Stimulated activated CD4-positive, alpha-beta T cell treated with anti-CD3 and anti-CD28 coated beads, TNF-alpha, amount 100 ng/mL, for 1 hour (primary cell): ENCODE measurements around the gene PACRG.

Experiments used
- DNase-seq, 3 donors: peaks; one replicate each; pipeline ENCODE4 v3.0.0-alpha.2; 2020; ENCODE audit warnings: low read depth in 3 of 3, low spot score in 1 of 3

The PACRG gene

GRCh38 chr6:163324688-163325389 is 597.1 kb downstream of the PACRG start:
- DNase-seq, result no peak

- no peak for DNase-seq
Measured at GRCh38 chr6:163325390-163325784, 597.6 kb downstream of the PACRG start.

GRCh38 chr6:163327165-163327880 is 599.5 kb downstream of the PACRG start:
- no peak for DNase-seq

GRCh38 chr6:163327921-163328320 is 600.1 kb downstream of the PACRG start:
- DNase-seq, result no peak

- DNase-seq, result no peak
Measured at GRCh38 chr6:163328411-163328810, 600.6 kb downstream of the PACRG start.

GRCh38 chr6:163329991-163330390 is 602.2 kb downstream of the PACRG start:
- no peak for DNase-seq

- no peak for DNase-seq
Measured at GRCh38 chr6:163331245-163331644, 603.5 kb downstream of the PACRG start.

GRCh38 chr6:163332575-163332974 is 604.8 kb downstream of the PACRG start:
- DNase-seq, result no peak

- DNase-seq, result no peak
Measured at GRCh38 chr6:163333038-163333437, 605.3 kb downstream of the PACRG start.

- DNase-seq, result no peak
Measured at GRCh38 chr6:163333701-163334663, 606.2 kb downstream of the PACRG start.

- DNase-seq, result no peak
Measured at GRCh38 chr6:163335056-163335455, 607.3 kb downstream of the PACRG start.

GRCh38 chr6:163335671-163336545 is 608.1 kb downstream of the PACRG start:
- DNase-seq, result no peak

- no peak for DNase-seq
Measured at GRCh38 chr6:163336961-163337360, 609.2 kb downstream of the PACRG start.

- DNase-seq, result no peak
Measured at GRCh38 chr6:163337958-163338357, 610.2 kb downstream of the PACRG start.

GRCh38 chr6:163338671-163339405 is 611.1 kb downstream of the PACRG start:
- DNase-seq, result no peak

- no peak for DNase-seq
Measured at GRCh38 chr6:163339466-163339865, 611.7 kb downstream of the PACRG start.

- DNase-seq, result no peak
Measured at GRCh38 chr6:163340201-163340887, 612.6 kb downstream of the PACRG start.

- no peak for DNase-seq
Measured at GRCh38 chr6:163341224-163342061, 613.7 kb downstream of the PACRG start.
